ENCODE data around the gene TTC39B.

The TTC39B gene

DNA sequence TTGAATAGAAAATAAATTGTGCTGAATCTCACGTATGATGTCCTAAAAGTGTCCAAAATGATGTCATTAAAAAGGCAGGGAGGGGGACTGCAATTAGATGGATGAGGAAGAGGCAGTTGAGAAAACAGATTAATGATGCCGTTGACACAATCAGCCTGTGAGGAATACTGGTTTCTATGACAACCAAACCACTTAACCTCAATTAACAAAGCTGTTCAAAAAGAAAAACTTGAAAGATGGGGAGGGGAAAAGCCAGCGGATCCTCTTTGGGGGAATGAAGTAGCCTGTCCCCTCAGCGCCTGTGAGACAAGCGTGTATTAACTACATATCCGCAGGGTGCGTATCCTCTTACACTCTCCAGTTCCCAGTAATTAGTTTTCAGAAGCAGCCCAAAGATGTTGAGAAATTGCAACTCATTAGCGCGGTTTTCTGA is 160.7 kb downstream of the TTC39B start:
- no peak overlapping the region for H3K27ac ChIP-seq (ENCODE audit: low read depth, low read length)
- no peaks in the 10 kb centered on the region for H3K36me3 ChIP-seq (ENCODE audit: control insufficient read depth in 1 of 2, insufficient read depth in 2 of 2, low read length in 2 of 2)
- H3K9me3 ChIP-seq (ENCODE audit: control insufficient read depth in 1 of 2, low read length in 2 of 2), result no peaks in the 10 kb centered on the region
- no peak overlapping the region for H3K4me3 ChIP-seq (ENCODE audit: low read depth in 1 of 2, low read length in 2 of 2)
- H3K27me3 ChIP-seq (ENCODE audit: control insufficient read depth in 1 of 2, insufficient read depth in 2 of 2, low read length in 2 of 2), result no peaks in the 10 kb centered on the region
- H3K4me1 ChIP-seq (ENCODE audit: control insufficient read depth in 1 of 2, insufficient read depth in 2 of 2, low read length in 2 of 2), result no peaks in the 10 kb centered on the region
- no peak overlapping the region for H3K9ac ChIP-seq (ENCODE audit: low read depth in 1 of 2, low read length in 2 of 2)

DNA sequence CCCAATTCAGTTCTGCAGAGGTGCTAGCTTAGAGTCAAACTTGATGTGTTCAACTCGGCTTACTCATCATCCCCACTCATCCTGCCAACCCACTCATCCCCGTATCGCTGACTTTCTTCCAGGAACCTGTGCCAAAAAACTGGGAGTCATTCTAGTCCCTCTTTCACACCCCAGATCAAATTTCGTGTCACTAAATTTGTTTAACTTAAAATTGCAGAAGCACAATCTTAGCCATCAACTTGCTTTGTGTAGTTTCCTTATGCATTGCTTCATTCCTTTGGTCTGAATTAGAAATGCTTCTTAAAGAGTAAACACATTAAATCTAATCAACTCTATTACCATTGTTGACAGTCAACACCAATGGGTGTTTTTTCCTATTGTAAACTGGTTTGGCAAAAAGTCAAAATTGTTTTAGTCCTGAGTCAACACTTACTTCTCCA is 162.4 kb downstream of the TTC39B start:
- Histone ChIP-seq H3K9ac (ENCODE audit: low read depth in 1 of 2, low read length in 2 of 2) (no peak overlapping the region), H3K4me1 (ENCODE audit: control insufficient read depth in 1 of 2, insufficient read depth in 2 of 2, low read length in 2 of 2) (no peaks in the 10 kb centered on the region)

DNA sequence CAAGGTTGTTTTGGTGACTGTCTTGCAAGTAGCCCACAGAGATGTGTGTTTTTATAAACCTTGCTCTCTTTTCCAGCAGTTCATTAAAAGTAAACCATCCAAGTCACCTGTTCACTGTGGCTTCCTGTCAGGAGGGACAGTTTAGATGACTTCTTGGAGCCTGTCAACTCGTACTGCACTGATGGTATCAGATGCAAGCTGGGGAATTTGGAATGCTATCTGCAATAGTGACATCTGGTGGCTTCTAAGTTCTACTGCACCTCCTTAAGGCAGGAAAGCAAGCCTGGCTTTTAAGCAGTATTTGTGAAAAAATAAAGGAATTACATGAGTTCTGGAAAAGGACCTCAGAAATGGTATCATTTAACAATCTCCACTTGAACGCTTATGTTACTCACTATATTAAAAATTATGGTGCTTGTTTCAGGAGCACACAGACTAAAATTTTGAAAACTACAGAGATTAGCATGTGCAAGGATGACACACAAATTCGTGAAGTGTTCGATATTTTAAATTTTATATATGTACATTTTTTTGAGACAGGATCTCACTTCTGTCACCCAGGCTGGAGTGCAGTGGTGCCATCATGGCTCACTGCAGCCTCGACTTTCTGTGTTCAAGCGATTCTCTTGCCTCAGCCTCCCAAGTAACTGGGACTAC is 164.0 kb downstream of the TTC39B start:
- no peak overlapping the region for H3K4me3 ChIP-seq (ENCODE audit: low read depth in 1 of 2, low read length in 2 of 2)
- H3K9me3 ChIP-seq (ENCODE audit: control insufficient read depth in 1 of 2, low read length in 2 of 2), result no peaks in the 10 kb centered on the region
- H3K4me1 ChIP-seq (ENCODE audit: control insufficient read depth in 1 of 2, insufficient read depth in 2 of 2, low read length in 2 of 2), result no peaks in the 10 kb centered on the region
- no peaks in the 10 kb centered on the region for H3K36me3 ChIP-seq (ENCODE audit: control insufficient read depth in 1 of 2, insufficient read depth in 2 of 2, low read length in 2 of 2)
- no peaks in the 10 kb centered on the region for H3K27me3 ChIP-seq (ENCODE audit: control insufficient read depth in 1 of 2, insufficient read depth in 2 of 2, low read length in 2 of 2)
- no peak overlapping the region for H3K9ac ChIP-seq (ENCODE audit: low read depth in 1 of 2, low read length in 2 of 2)
- no peak overlapping the region for H3K27ac ChIP-seq (ENCODE audit: low read depth, low read length)

More for the DNA sequence above, 162.4 kb downstream of the TTC39B start:
- Histone ChIP-seq H3K27ac (ENCODE audit: low read depth, low read length) (no peak overlapping the region), H3K27me3 (ENCODE audit: control insufficient read depth in 1 of 2, insufficient read depth in 2 of 2, low read length in 2 of 2) (no peaks in the 10 kb centered on the region), H3K36me3 (ENCODE audit: control insufficient read depth in 1 of 2, insufficient read depth in 2 of 2, low read length in 2 of 2) (no peaks in the 10 kb centered on the region), H3K9me3 (ENCODE audit: control insufficient read depth in 1 of 2, low read length in 2 of 2) (no peaks in the 10 kb centered on the region), H3K4me3 (ENCODE audit: low read depth in 1 of 2, low read length in 2 of 2) (no peak overlapping the region)

DNA sequence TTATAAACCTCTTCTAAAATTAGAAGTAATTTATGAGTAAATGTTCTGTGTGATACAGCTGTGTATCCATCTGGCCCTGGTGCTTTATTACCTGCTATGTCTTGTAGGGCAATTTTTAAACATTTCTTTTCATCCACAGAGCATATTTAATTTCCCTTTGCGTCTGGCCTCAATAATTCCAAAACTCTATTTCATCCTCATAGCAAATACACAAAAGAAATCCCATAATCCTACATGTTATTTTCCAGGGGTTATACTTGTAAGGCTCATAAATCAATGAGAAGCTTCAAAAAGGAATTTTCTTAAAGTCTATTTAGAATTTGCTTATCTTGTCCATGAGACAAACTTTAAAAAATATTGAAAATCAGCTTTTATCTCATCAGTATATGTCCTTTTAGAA is 167.0 kb downstream of the TTC39B start:
- no peak overlapping the region for H3K27ac ChIP-seq (ENCODE audit: low read depth, low read length)
- no peak overlapping the region for H3K9ac ChIP-seq (ENCODE audit: low read depth in 1 of 2, low read length in 2 of 2)
- H3K9me3 ChIP-seq (ENCODE audit: control insufficient read depth in 1 of 2, low read length in 2 of 2), result no peaks in the 10 kb centered on the region
- H3K36me3 ChIP-seq (ENCODE audit: control insufficient read depth in 1 of 2, insufficient read depth in 2 of 2, low read length in 2 of 2), result no peaks in the 10 kb centered on the region
- H3K4me1 ChIP-seq (ENCODE audit: control insufficient read depth in 1 of 2, insufficient read depth in 2 of 2, low read length in 2 of 2), result no peaks in the 10 kb centered on the region
- H3K27me3 ChIP-seq (ENCODE audit: control insufficient read depth in 1 of 2, insufficient read depth in 2 of 2, low read length in 2 of 2), result no peaks in the 10 kb centered on the region
- H3K4me3 ChIP-seq (ENCODE audit: low read depth in 1 of 2, low read length in 2 of 2), result no peak overlapping the region

DNA sequence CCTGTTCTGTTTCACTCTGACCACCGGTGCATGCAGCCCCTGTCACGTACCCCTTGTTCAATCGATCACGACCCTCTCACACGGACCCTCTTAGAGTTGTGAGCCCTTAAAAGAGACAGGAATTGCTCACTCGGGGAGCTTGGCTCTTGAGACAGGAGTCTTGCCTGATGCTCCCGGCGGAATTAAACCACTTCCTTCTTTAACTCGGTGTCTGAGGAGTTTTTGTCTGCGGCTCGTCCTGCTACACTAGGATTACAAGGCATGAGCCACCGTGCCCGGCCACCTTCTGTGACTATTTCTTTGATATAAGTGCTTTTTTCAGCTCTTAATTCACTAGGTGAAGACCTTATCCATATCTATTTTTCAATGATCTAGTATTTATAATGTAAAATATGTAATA is 167.5 kb downstream of the TTC39B start:
- Histone ChIP-seq H3K4me3 (ENCODE audit: low read depth in 1 of 2, low read length in 2 of 2) (no peak overlapping the region), H3K9me3 (ENCODE audit: control insufficient read depth in 1 of 2, low read length in 2 of 2) (no peaks in the 10 kb centered on the region), H3K36me3 (ENCODE audit: control insufficient read depth in 1 of 2, insufficient read depth in 2 of 2, low read length in 2 of 2) (no peaks in the 10 kb centered on the region), H3K9ac (ENCODE audit: low read depth in 1 of 2, low read length in 2 of 2) (no peak overlapping the region), H3K27me3 (ENCODE audit: control insufficient read depth in 1 of 2, insufficient read depth in 2 of 2, low read length in 2 of 2) (no peaks in the 10 kb centered on the region), H3K27ac (ENCODE audit: low read depth, low read length) (no peak overlapping the region), H3K4me1 (ENCODE audit: control insufficient read depth in 1 of 2, insufficient read depth in 2 of 2, low read length in 2 of 2) (no peaks in the 10 kb centered on the region)

DNA sequence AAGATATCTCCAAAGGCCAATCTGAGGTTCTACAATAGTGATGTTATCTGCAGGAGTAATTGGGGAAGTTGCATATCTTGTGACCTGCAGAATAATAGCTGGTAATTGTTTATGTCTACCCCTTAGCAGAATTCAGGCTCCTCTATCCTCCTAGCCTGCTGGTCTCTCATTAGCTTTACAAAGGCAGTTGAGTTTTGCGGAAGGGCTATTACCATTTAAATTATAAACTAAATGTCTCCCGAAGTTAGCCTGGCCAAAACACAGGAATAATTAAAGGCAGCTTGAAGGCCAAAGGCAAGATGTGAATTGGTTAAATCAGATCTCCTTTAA is 168.7 kb downstream of the TTC39B start:
- Histone ChIP-seq H3K4me1 (ENCODE audit: control insufficient read depth in 1 of 2, insufficient read depth in 2 of 2, low read length in 2 of 2) (no peaks in the 10 kb centered on the region), H3K27ac (ENCODE audit: low read depth, low read length) (no peak overlapping the region), H3K36me3 (ENCODE audit: control insufficient read depth in 1 of 2, insufficient read depth in 2 of 2, low read length in 2 of 2) (no peaks in the 10 kb centered on the region), H3K9me3 (ENCODE audit: control insufficient read depth in 1 of 2, low read length in 2 of 2) (no peaks in the 10 kb centered on the region), H3K27me3 (ENCODE audit: control insufficient read depth in 1 of 2, insufficient read depth in 2 of 2, low read length in 2 of 2) (no peaks in the 10 kb centered on the region), H3K9ac (ENCODE audit: low read depth in 1 of 2, low read length in 2 of 2) (no peak overlapping the region), H3K4me3 (ENCODE audit: low read depth in 1 of 2, low read length in 2 of 2) (no peak overlapping the region)

DNA sequence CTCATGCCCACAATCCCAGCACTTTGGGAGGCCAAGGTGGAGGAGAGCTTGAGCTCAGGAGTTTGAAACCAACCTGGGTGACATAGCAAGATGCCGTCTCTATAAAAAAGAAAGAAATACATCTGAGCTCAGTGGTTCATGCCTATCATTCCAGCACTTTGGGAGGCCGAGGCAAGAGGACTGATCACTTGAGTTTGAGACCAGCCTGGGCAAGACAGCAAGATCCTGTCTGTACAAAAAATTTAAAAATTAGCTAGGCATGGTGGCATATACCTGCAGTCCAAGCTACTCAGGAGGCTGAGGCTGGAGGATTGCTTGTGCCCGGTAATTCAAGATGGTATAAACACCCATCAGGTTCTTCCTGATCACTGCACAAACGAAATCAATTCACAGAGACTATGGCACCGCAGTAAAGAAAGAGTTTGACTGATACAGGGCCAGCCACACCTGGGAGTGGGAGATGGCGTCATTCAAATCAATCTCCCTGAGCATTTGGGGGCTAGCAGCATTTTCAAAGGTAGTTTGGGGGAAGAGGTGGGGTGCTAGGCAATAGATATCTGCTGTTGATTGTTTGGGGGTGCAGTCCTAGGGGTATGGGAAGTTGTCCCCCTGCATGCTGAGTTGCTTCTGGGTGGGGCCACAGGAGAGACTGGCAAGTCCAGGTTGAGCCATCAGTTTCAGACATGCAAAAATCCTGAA is 169.2 kb downstream of the TTC39B start:
- H3K27me3 ChIP-seq (ENCODE audit: control insufficient read depth in 1 of 2, insufficient read depth in 2 of 2, low read length in 2 of 2), result no peaks in the 10 kb centered on the region
- no peaks in the 10 kb centered on the region for H3K4me1 ChIP-seq (ENCODE audit: control insufficient read depth in 1 of 2, insufficient read depth in 2 of 2, low read length in 2 of 2)
- no peaks in the 10 kb centered on the region for H3K36me3 ChIP-seq (ENCODE audit: control insufficient read depth in 1 of 2, insufficient read depth in 2 of 2, low read length in 2 of 2)
- H3K9ac ChIP-seq (ENCODE audit: low read depth in 1 of 2, low read length in 2 of 2), result no peak overlapping the region
- H3K9me3 ChIP-seq (ENCODE audit: control insufficient read depth in 1 of 2, low read length in 2 of 2), result no peaks in the 10 kb centered on the region
- H3K4me3 ChIP-seq (ENCODE audit: low read depth in 1 of 2, low read length in 2 of 2), result no peak overlapping the region
- H3K27ac ChIP-seq (ENCODE audit: low read depth, low read length), result no peak overlapping the region

DNA sequence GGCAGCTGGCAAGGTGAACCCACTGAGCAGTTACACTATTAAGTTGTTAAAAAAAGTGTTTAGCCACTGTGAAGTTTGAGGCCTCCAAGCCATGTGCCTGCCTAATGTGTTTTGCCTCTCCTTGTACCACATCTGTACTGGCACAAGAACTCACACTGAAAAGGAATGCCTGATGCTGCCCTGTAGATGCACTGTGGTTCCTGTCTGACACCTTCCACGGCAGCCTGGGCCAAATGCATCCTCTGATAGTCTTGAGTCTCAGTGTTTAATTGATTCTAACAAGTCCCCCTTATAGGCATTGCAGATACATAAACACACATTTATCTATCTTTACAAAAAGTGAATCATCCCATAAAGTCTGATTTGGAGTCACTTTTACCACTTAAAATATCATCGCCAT is 169.9 kb downstream of the TTC39B start:
- H3K4me1 ChIP-seq (ENCODE audit: control insufficient read depth in 1 of 2, insufficient read depth in 2 of 2, low read length in 2 of 2), result no peaks in the 10 kb centered on the region

DNA sequence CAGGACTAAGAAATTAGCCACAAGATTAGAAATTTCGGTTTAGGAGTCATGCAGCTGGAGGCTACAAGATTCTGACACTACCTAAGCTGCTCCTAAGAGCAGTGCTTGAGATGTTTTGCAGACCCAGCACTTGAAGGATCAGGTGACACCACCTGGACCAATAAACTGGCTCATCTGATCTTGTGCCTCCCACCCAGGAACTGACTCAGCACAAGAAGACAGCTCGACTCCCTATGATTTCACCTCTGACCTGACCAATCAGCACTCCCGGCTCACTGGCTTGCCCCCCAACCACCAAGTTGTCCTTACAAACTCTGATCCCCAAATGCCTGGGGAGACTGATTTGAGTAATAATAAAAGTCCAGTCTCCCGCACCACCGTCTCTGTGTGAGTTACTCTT is 170.4 kb downstream of the TTC39B start:
- Histone ChIP-seq H3K27ac (ENCODE audit: low read depth, low read length) (no peak overlapping the region), H3K4me3 (ENCODE audit: low read depth in 1 of 2, low read length in 2 of 2) (no peak overlapping the region), H3K9me3 (ENCODE audit: control insufficient read depth in 1 of 2, low read length in 2 of 2) (no peaks in the 10 kb centered on the region), H3K27me3 (ENCODE audit: control insufficient read depth in 1 of 2, insufficient read depth in 2 of 2, low read length in 2 of 2) (no peaks in the 10 kb centered on the region), H3K9ac (ENCODE audit: low read depth in 1 of 2, low read length in 2 of 2) (no peak overlapping the region), H3K36me3 (ENCODE audit: control insufficient read depth in 1 of 2, insufficient read depth in 2 of 2, low read length in 2 of 2) (no peaks in the 10 kb centered on the region), H3K4me1 (ENCODE audit: control insufficient read depth in 1 of 2, insufficient read depth in 2 of 2, low read length in 2 of 2) (no peaks in the 10 kb centered on the region)

More for the DNA sequence above, 169.9 kb downstream of the TTC39B start:
- Histone ChIP-seq H3K36me3 (ENCODE audit: control insufficient read depth in 1 of 2, insufficient read depth in 2 of 2, low read length in 2 of 2) (no peaks in the 10 kb centered on the region), H3K27me3 (ENCODE audit: control insufficient read depth in 1 of 2, insufficient read depth in 2 of 2, low read length in 2 of 2) (no peaks in the 10 kb centered on the region), H3K9ac (ENCODE audit: low read depth in 1 of 2, low read length in 2 of 2) (no peak overlapping the region), H3K27ac (ENCODE audit: low read depth, low read length) (no peak overlapping the region), H3K4me3 (ENCODE audit: low read depth in 1 of 2, low read length in 2 of 2) (no peak overlapping the region), H3K9me3 (ENCODE audit: control insufficient read depth in 1 of 2, low read length in 2 of 2) (no peaks in the 10 kb centered on the region)

DNA sequence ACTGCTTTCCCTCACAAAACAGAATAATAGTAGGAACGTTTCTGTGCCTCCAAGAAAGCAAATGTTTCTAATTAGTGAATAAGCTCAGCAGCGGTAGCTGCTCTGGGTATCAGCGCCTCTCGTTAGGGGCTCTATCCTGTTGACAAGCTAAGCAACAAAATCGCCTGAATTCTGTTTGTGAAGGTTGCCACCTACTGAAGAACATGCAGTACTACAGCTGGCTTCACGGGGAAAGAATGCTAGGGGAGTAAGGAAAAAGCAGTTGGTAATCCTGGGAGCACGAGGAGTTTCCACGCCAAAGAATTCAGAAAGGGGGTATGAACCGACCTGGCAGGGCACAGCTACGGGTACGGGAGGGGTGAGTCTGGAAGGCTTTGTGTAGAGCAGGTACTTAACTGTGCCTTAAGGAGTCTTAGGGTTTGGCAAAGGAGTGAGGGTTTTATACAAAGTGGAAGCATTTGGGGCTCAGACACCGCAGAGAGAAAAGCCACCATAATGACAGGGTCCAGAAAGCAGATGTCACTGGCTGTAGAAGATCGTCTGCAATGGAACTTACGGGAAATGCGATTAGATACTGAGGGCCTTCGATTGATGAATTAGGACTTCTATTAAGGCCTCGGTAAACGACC is 171.7 kb downstream of the TTC39B start:
- Histone ChIP-seq H3K4me1 (ENCODE audit: control insufficient read depth in 1 of 2, insufficient read depth in 2 of 2, low read length in 2 of 2) (no peaks in the 10 kb centered on the region), H3K27me3 (ENCODE audit: control insufficient read depth in 1 of 2, insufficient read depth in 2 of 2, low read length in 2 of 2) (no peaks in the 10 kb centered on the region), H3K36me3 (ENCODE audit: control insufficient read depth in 1 of 2, insufficient read depth in 2 of 2, low read length in 2 of 2) (no peaks in the 10 kb centered on the region), H3K27ac (ENCODE audit: low read depth, low read length) (no peak overlapping the region), H3K9ac (ENCODE audit: low read depth in 1 of 2, low read length in 2 of 2) (peak overlapping the region in 1 of 2 donors; percentile 49), H3K9me3 (ENCODE audit: control insufficient read depth in 1 of 2, low read length in 2 of 2) (no peaks in the 10 kb centered on the region), H3K4me3 (ENCODE audit: low read depth in 1 of 2, low read length in 2 of 2) (peak overlapping the region; percentile 36 to 41)

Data from duodenal mucosa (tissue), 2 donors.